ENCODE results near the gene NUPR1.
"Not testable (repeated sequence)": the region's sequence is repeated elsewhere in the genome, so short reads cannot be mapped to it uniquely, and the experiment has no call there.

Gene NUPR1

GRCh38 chr16:28497861-28498599 is 40.7 kb downstream of the NUPR1 start:
- no peak for DNase-seq

DNA sequence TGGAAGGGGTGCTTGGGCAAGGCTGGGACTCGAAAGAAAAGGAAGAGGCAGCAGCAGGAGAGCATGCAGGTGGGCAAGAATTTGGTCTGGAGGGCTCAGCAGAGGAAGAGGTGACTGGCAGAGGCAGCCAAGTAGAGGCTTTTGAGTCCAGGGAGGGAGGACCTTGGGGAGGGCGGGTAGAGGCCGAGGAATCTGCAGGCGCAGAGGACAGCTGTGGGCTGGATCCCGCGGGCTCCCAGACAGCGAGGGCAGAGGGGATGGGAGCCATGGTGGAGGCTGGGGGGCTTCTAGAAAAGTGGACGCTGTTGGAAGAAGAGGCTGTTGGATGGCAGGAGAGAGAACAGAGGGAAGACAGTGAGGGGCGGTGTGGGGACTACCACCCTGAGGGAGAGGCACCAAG is 41.4 kb downstream of the NUPR1 start:
- DNase-seq = no peak

DNA sequence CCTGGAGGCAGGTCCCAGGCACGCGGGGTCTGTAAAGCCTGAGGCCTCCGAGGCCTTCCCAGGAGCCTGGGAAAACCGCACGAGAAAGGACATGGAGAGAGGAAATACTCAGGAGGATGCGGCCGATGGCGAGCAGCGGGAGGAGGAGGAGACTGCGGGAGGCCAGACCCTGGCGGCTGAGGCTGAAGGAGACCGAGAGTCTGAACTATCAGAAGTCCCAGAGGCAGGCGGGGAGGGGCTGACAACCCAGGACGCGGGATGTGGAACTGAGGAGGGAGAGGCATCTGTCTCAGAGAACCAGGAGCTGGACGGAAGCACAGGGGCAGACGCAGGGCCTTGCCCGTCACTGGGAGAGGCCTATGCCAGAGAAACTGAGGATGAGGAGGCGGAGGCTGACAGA is 41.9 kb downstream of the NUPR1 start:
- DNase-seq = no peak

DNA sequence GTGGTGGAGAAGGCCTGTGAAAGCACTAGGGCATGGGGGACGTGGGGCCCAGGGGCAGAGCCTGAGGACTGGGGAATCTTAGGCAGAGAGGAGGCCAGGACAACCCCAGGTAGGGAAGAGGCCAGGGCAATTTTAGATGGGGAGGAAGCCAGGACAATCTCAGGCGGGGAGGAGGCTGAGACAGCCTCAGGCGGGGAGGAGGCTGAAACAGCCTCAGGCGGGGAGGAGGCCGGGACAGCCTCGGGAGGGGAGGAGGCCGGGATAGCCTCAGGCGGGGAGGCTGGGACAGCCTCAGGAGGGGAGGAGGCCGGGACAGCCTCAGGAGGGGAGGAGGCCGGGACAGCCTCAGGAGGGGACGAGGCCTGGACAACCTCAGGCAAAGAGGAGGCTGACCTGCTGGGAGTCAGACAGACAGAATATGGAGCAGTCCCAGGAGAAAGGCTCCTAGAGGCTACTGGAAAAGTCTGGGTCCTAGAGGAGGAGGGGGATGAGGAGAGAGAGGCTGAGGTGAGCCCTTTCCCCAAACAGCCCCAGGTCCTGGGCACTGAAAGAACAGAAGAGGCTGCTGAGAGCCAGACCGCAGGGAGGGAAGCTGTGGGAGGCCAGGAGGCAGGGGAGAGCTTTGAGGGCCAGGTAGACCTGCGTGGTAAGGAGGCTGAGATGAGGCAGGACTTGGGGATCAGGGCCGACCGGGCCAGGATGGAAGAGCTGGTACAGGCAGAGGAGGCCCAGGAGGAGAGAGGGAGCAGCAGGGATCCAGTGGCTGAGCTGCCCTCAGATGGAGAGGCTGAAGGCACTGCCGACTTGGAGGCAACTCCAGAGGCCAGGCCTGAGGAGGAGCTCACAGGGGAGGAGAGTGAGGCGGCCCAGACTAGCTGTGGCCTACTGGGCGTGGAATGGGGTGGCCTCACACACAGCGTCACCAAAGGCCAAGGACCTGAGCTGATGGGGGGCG is 42.7 kb downstream of the NUPR1 start:
- no peak for DNase-seq

GRCh38 chr16:28495098-28495793 is 43.5 kb downstream of the NUPR1 start:
- DNase-seq = no peak

DNA sequence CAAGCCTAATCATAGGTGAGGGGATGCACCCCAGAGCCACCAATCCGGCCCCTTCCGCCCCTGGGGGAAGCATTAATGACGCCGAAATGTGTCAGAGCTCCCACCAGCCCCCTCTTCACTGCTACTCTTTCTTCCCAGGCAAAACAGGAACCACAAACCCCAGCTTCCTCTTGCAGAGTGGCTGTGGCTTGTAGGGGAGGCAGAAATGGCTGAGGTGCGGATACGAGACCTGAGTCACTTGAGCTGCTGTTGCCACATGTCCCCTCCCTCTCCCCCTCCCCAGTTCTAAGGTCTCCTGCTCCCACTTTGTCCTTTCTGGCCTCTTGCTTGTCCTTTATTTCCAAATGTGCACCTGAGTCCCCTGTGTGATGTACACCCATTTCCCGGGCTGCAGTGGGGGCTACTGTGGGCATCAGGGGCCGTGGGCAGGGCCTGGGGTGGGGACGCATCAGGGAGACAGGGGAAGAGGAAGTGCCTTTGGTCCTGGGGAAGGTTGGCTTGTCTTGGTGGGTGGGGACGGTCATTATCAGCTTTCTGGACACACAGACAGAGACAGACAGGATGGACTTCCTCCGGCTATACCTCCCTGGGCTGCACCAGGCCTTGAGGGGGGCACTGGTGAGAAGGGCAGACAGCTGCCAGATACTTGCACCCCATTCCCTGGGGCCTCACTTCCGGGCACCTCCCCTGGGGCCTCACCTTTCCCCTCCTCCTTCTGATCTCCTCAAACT is 44.5 kb downstream of the NUPR1 start, which contains the start of gene APOBR:
TSS of gene APOBR (plus strand) at position 523 of the 731 bp plus-strand sequence. CDS start at position 562, 39 bp downstream.
- DNase-seq = no peak

- no peak for DNase-seq
These were observed 46.3 kb downstream of the NUPR1 start for GRCh38 chr16:28492511-28492910.

DNA sequence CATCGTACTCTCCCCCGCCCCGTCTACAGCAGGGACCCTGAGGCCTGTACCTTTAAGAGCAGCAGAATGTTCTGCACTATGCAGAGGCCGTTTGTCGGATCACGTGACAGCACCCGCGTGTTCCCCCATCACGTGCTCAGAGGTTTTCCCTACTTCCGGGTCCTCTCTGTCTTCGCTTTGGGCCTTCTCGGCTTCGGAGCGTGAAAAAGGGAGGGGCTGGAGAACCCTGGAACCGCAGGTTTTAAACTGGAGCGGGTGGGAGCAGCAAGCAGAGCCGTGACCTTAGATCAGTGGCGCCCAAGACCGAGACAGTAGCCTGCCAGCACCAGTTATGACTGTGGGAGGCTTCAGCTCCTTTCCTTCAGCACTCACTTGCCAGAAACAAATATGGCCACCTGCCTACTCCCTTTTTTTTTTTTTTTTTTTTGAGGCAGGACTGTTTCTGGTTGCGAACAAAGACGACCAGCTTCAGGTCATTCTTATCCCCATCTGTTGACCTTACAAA is 46.8 kb downstream of the NUPR1 start, which contains the start of gene CLN3:
TSS of gene CLN3 (minus strand) at position 105 of the 505 bp plus-strand sequence. CDS start 315 bp downstream, outside the sequence.
- peak; percentile 90 for DNase-seq

DNA sequence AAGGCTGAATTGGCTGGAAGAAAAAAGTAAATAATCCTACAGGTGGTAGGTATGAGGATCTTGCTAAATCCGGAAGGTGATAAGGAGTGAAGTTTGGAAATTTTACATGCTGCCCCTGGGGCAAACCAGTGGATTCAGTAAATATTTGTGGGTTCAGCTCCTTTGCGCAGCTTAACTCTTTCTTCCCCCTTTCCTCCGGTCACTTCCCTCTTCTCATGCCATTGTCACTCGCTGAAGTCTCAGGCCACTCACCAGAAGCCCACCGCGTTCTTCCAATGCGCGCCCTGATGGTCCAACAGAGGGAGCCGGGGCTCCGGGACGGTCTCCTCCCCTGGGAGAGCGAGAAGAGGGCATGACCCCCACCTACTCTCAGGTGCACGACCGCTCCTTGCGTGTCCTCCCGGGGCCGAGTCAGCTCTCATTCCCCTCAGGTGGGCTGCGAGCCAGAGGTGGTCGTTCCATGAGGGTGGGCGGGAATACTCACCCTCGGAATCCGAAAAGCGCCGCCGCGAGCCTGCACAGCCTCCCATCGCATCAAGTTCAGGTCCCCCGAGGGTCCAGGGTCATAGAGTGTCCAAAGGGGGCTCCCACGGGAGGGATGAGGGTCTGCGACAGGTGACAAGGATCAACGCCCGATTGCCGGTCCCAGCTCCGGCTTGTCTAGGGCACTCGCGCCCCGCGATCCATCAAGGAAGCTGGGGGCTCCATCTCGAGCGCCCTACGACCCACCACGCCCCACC is 47.4 kb downstream of the NUPR1 start:
- DNase-seq = no peak

DNA sequence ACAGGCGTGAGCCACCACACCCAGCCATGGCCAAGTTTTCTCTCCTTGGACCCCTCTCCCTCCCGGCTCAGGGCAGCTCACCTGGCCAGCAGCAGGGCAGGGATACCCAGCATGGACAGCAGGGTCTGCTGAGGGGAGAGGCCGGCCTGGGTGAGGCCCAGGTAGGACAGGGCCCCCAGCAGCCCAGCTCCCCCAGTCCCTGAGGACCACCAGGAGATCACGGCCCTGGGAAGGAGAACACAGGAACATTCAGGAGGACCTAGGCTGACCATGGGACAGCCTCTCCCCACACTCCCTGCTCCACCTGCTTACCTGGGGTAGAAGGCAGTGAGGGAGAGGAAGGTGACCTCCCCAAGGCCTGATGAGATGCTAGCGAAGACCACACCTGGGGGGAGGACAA is 52.5 kb downstream of the NUPR1 start:
- no peak for DNase-seq

DNA sequence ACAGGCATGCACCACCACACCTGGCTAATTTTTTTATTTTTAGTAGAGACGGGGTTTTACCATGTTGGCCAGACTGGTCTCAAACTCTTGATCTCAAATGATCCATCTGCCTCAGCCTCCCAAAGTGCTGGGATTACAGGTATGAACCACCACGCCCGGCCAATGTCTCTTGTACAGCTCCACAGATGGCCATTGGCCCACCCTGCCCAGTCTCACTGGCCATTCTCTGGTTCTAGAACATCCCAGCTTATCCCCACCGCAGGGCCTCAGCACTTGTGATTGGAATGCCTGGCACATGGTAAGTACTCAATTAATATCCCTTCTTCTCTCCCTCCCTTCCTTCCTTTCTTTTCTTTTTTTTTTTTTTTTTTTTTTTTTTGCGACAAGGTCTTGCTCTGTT is 55.4 kb downstream of the NUPR1 start:
- not testable (repeated sequence) for DNase-seq

Data from HCEC 1CT (cell line).